ENCODE results near the gene VWA8.

- TF ChIP-seq REST (IDR thresholded peaks at IDR 0.05; ENCODE audit: insufficient read depth in 1 of 2, low read depth in 2 of 2, low read length in 2 of 2) (no peak), POLR2AphosphoS5 (IDR thresholded peaks at IDR 0.05; ENCODE audit: low read depth, low read length) (no peak), TAF1 (IDR thresholded peaks at IDR 0.05; ENCODE audit: borderline replicate concordance, insufficient read depth, low read length) (no peak)
These were observed 43.3 kb downstream of the VWA8 start for GRCh38 chr13:41917641-41918040.
